ENCODE results near the gene KCNE3.

DNA sequence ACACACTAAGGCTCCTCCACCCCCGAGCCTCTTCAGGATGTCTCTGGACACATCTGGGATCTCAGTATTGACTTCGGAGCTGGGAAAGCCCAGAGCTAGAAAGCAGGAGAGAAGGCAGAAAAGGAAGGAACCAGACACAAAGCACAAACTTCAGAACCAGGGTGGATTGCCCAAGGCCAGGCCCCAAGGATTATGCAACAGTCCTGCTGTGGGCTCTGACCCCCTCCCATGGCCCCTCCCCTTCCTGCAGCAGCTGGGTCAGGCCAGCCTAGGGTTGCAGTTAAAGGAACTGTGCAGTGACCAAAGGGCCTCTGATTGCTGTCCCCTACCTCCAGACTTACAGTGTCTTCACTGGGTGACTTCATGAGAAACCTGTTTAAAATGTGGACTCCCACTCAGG is 5.3 kb downstream of the KCNE3 start:
- TF ChIP-seq EZH2phosphoT487 (IDR thresholded peaks at IDR 0.05; ENCODE audit: insufficient read depth, low read depth) (no peak), EZH2 (IDR thresholded peaks at IDR 0.05; ENCODE audit: insufficient read depth, poor library complexity, severe bottlenecking) (no peak)
